GM19240 (cell line): Measurements from ENCODE around the gene IRF4.

ENCODE experiments used
- DNase-seq: peaks from one replicate; pipeline ENCODE4 v3.0.0; 2011; ENCODE audit warnings: low spot score; ENCODE audit not compliant: insufficient read length

The IRF4 gene

GRCh38 chr6:381742-382461, 9.7 kb upstream of the IRF4 start:
- DNase-seq, result no peak

- no peak for DNase-seq
Observed at GRCh38 chr6:382883-383810, 8.4 kb upstream of the IRF4 start.

DNA sequence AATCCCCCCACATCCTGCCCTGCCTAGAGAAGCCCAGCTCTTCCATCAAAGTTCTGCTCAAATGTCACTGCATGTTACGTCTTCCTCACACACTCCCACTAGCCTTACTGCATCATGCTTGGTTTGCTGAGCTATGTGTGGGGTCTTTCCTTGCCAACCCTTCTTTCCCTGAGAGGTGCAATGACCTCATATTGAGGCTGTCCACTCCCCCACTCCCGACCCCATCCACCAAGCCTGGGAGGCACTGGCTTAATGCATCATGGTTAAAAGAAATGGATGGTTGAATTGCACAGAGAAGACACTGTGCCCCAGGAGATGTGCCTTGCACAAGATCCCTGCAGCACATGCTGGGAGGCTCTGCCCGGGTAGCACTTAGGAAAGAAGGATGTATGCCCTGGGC, 7.7 kb upstream of the IRF4 start:
- DNase-seq, result no peak

DNA sequence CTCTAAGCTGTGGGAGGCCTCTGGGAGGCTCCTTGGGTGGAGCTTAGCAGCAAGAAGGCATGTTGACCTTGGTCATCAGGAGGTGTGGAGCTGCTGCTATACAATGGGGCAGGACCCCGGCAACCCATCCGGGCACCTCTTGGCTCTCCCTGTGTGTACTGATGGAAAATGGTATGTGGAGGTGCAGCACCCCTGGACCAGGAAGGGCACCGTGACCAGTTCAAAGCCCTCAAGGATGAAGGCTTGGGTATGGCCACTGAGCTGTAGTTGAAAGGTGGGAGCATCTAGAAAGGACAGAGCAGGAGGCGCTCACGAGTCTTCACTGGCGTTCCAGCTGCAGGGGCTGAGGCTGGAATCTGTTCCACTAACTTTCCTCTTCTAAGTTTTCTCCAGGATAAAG, 6.7 kb upstream of the IRF4 start:
- no peak for DNase-seq

DNA sequence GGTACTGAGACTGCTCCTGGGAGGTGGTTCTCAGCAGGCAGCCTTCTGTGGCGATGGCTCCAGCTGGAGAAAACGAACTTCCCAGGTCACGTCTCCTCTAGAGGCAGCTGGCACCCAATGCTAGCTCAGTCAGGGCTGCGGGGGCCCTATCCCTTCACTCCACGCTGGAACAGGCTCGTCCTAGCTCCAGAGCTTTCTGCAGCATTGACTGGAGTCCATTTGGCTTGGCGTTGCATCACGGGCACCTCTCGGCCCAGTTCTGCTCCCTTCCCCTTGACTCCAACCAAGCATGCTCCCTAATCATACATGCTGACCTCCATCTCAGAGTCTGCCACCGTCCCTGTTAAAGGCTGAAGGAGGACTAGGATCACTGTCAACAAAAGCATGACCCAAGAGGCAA, 5.9 kb upstream of the IRF4 start:
- no peak for DNase-seq

GRCh38 chr6:386688-387266, 4.8 kb upstream of the IRF4 start:
- no peak for DNase-seq

GRCh38 chr6:387293-387741, 4.2 kb upstream of the IRF4 start:
- no peak for DNase-seq

- no peak for DNase-seq
Observed at GRCh38 chr6:388202-388903, 3.2 kb upstream of the IRF4 start.

GRCh38 chr6:389143-389542, 2.4 kb upstream of the IRF4 start:
- DNase-seq, result no peak

DNA sequence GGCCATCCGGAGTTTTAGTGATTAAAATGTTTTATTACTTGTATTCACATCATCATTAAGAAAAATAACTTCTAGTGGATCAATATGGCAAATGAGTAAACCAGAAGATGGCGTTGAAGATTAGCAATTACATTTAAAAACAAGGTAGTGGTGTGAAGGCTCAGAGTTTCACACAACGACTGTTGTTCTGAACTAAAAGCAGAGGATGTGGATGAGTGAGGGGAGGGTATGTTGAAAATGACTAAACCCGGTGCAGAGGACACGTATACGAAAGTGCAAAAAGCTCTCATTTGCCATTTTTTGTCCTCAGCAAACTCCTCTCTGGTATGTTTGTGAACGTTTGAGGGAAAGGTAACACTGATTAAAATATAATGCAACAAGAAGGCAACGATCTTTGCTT, 1.9 kb upstream of the IRF4 start:
- DNase-seq, result peak; percentile 57

GRCh38 chr6:390914-391558, 516 bp upstream of the IRF4 start:
- DNase-seq, result no peak

GRCh38 chr6:392441-393390, 1.2 kb downstream of the IRF4 start:
- DNase-seq, result no peak

GRCh38 chr6:393391-394221, 2.1 kb downstream of the IRF4 start:
- no peak for DNase-seq

DNA sequence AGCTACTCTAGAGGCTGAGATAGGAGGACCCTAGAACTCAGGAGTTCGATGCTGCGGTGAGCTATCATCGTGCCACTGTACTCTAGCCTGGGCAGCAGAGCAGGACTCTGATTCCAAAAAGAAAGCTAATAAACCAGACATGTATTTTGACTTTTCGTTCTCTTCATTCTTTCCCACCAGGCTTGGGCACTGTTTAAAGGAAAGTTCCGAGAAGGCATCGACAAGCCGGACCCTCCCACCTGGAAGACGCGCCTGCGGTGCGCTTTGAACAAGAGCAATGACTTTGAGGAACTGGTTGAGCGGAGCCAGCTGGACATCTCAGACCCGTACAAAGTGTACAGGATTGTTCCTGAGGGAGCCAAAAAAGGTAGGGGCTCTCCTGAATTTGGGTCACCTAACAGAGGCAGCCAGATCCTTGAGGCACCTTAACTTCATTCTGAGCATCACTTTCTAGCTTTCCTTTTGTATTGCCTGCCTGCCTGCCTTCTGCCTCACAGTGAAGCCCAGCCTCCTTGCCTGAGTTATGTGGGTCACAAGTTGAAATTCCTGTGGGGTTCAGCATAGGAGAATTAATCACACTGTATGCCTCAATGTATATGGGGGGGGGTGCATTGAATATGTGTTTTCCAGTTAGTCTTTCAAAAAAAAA, 3.2 kb downstream of the IRF4 start:
- DNase-seq, result no peak

GRCh38 chr6:395432-396125, 4.0 kb downstream of the IRF4 start:
- DNase-seq, result no peak

GRCh38 chr6:396126-396520, 4.6 kb downstream of the IRF4 start:
- no peak for DNase-seq

DNA sequence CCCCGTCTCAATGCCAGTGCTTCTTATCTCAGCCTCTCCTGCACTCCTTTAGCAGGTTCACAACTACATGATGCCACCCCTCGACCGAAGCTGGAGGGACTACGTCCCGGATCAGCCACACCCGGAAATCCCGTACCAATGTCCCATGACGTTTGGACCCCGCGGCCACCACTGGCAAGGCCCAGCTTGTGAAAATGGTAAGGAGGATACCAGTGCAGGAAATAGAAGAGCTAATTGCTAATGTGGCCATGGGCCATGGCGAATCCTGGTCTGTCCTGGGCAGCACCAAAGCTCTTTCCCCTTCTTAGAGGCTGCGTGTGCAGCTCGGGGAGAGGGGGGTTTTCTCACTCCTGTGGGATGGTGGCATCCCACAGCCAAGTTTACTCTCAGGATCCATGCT, 5.5 kb downstream of the IRF4 start:
- DNase-seq, result no peak

- no peak for DNase-seq
Observed at GRCh38 chr6:397604-398003, 6.1 kb downstream of the IRF4 start.
